ENCODE data around the gene CROT.

Gene CROT, protein sequence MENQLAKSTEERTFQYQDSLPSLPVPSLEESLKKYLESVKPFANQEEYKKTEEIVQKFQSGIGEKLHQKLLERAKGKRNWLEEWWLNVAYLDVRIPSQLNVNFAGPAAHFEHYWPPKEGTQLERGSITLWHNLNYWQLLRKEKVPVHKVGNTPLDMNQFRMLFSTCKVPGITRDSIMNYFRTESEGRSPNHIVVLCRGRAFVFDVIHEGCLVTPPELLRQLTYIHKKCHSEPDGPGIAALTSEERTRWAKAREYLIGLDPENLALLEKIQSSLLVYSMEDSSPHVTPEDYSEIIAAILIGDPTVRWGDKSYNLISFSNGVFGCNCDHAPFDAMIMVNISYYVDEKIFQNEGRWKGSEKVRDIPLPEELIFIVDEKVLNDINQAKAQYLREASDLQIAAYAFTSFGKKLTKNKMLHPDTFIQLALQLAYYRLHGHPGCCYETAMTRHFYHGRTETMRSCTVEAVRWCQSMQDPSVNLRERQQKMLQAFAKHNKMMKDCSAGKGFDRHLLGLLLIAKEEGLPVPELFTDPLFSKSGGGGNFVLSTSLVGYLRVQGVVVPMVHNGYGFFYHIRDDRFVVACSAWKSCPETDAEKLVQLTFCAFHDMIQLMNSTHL

DNA sequence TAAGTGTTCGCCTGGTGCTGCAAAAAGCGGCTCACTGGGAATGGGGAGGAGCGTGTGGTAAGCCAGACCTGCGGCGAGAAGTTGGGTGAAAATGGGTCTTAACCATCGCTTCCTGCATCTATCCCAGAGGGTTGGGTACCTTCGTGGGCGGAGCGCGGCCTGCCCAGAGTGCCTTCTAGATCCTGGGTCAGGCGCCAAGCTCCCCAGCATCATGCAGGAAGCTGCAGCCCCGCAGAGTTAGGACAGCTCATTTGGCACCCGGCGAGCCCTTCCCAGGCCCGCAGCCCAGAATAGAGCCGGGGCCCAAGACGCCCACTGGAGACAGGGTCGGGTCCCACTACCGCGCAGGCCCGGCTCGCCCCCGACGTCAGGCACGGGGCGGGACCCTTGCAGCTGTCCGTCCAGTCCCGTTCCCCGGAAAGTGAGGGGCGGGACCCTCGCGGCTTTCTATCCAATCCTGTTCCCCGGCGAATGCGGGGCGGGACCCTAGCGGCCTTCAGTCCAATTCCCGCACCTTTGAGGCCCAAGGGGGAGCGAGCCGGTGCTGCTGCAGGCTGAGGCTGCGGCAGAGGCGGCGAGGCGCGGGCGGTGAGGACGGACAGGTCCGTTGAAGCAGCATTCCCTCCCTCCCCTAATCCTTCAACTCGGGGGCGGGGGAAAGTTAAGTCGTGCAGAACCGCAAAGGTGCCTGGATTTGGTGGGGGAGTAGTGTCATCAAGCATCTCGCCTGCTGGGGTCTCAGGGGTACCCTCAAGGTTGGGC is at the start of gene CROT:
TSS of gene CROT (plus strand) at position 499 of the 762 bp plus-strand sequence. CDS start 3,405 bp downstream, outside the sequence.
- Histone ChIP-seq H3K27ac (peak within 1 kb of the TSS; percentile 78 to 91), H3K4me3 (peak within 1 kb of the TSS; percentile 75)
- DNase-seq (ENCODE audit: low spot score) = peak; percentile 98
- no peak for TF ChIP-seq CTCF (IDR thresholded peaks at IDR 0.05)

DNA sequence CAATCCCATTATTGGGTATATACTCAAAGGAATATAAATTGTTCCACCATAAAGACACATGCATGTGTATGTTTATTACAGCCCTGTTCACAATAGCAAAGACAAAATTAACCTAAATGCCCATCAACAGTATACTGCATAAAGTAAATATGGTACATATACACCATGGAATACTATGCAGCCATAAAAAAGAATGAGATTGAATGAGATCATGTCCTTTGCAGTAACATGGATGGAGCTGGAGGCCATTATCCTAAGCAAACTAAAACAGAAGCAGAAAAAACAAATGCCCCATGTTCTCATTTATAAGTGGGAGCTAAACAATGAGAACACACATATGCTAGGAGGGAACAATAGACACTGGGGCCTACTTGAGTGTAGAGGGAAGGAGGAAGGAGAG is 44.7 kb upstream of the CROT start:
- no peak for TF ChIP-seq CTCF (IDR thresholded peaks at IDR 0.05)
- Histone ChIP-seq H3K27ac (no peak overlapping the region), H3K4me3 (no peak overlapping the region)
- no peak for DNase-seq (ENCODE audit: low spot score)

GRCh38 chr7:87310790-87311419 is 34.6 kb upstream of the CROT start:
- no peak for DNase-seq (ENCODE audit: low spot score)

GRCh38 chr7:87312215-87312865 is 33.1 kb upstream of the CROT start:
- Histone ChIP-seq H3K4me3 (no peak overlapping the region), H3K27ac (no peak overlapping the region)
- no peak for DNase-seq (ENCODE audit: low spot score)
- TF ChIP-seq CTCF (IDR thresholded peaks at IDR 0.05) = peak; percentile 88

More at GRCh38 chr7:87310790-87311419, 34.6 kb upstream of the CROT start:
- no peak overlapping the region for H3K4me3 ChIP-seq
- no peak for TF ChIP-seq CTCF (IDR thresholded peaks at IDR 0.05)
- H3K27ac ChIP-seq = no peak overlapping the region

- no peak for DNase-seq (ENCODE audit: low spot score)
- TF ChIP-seq CTCF (IDR thresholded peaks at IDR 0.05) = no peak
Measured at GRCh38 chr7:87316097-87316700, 29.3 kb upstream of the CROT start.

More at GRCh38 chr7:87316097-87316700, 29.3 kb upstream of the CROT start:
- Histone ChIP-seq H3K27ac (no peak overlapping the region), H3K4me3 (no peak overlapping the region)

All from coronary artery (tissue), 2 donors.